WTC11 (cell line): ENCODE data around the gene SLC6A1. TPM values are rescaled to one million over a fixed set of nuclear protein-coding genes. Genes with fewer than 3 reads are reported as not detected.

ENCODE experiments used
- ATAC-seq: fragments of 200-7000 bp; cut with Tn5 transposase; 2 replicates; pipeline ENCODE4 v1.10.0; 2021; ENCODE audit warnings: mild to moderate bottlenecking, moderate library complexity
- CTCF ChIA-PET: fragments of 300-600 bp; sonication (Branson Sonifier 250); formaldehyde crosslinking; loops from one replicate; lab custom pipeline; 2021; ENCODE audit warnings: antibody characterized with exemption; lab: Charles Lee
- POLR2A ChIA-PET: fragments of 350-600 bp; sonication (Branson Sonifier 250); formaldehyde crosslinking; loops from one replicate; lab custom pipeline; 2021; ENCODE audit warnings: antibody characterized with exemption; lab: Charles Lee
- DNase-seq: peaks from one replicate; pipeline ENCODE4 v3.0.0; 2021; ENCODE audit warnings: low spot score
- H3K27ac Mint-ChIP-seq: 2 replicates; pipeline ENCODE4 v1.8.0; 2021; ENCODE audit warnings: mixed read lengths
- H3K27me3 Mint-ChIP-seq: 2 replicates; pipeline ENCODE4 v1.8.0; 2021; ENCODE audit warnings: low read depth, mild to moderate bottlenecking, moderate library complexity, mixed read lengths
- H3K36me3 Mint-ChIP-seq: 2 replicates; pipeline ENCODE4 v1.8.0; 2021; ENCODE audit warnings: mixed read lengths
- H3K4me1 Mint-ChIP-seq: 2 replicates; pipeline ENCODE4 v1.8.0; 2022; ENCODE audit warnings: mixed read lengths
- H3K4me3 Mint-ChIP-seq: 2 replicates; pipeline ENCODE4 v1.8.0; 2021; ENCODE audit warnings: mild to moderate bottlenecking, moderate library complexity, mixed read lengths
- H3K9me3 Mint-ChIP-seq: 2 replicates; pipeline ENCODE4 v1.8.0; 2021; ENCODE audit warnings: mixed read lengths
- ATF1 ChIP-seq: sonication (generic); formaldehyde crosslinking; IDR thresholded peaks from 2 replicates; pipeline ENCODE4 v1.8.1; 2023; ENCODE audit warnings: mild to moderate bottlenecking, moderate library complexity, missing genetic modification reagents
- ATF2 ChIP-seq: sonication (generic); formaldehyde crosslinking; IDR thresholded peaks from 2 replicates; pipeline ENCODE4 v1.8.1; 2022; ENCODE audit warnings: low read depth, missing genetic modification reagents, borderline replicate concordance
- CREB1 ChIP-seq: sonication (generic); formaldehyde crosslinking; IDR thresholded peaks from 2 replicates; pipeline ENCODE4 v1.8.0; 2023; ENCODE audit warnings: mild to moderate bottlenecking, missing genetic modification reagents
- E2F1 ChIP-seq: sonication (generic); formaldehyde crosslinking; IDR thresholded peaks from 2 replicates; pipeline ENCODE4 v1.8.0; 2022; ENCODE audit warnings: mild to moderate bottlenecking, missing genetic modification reagents
- FOXJ3 ChIP-seq: sonication (generic); formaldehyde crosslinking; IDR thresholded peaks from 2 replicates; pipeline ENCODE4 v1.9.0; 2021; ENCODE audit warnings: missing genetic modification reagents, mild to moderate bottlenecking, borderline replicate concordance
- FOXK1 ChIP-seq: sonication (generic); formaldehyde crosslinking; IDR thresholded peaks from 2 replicates; pipeline ENCODE4 v1.8.0; 2022; ENCODE audit warnings: mild to moderate bottlenecking, moderate library complexity, missing genetic modification reagents
- IRF1 ChIP-seq: sonication (generic); formaldehyde crosslinking; IDR thresholded peaks from 2 replicates; pipeline ENCODE4 v1.8.0; 2023; ENCODE audit warnings: missing genetic modification reagents
- NFE2L1 ChIP-seq: sonication (generic); formaldehyde crosslinking; IDR thresholded peaks from 2 replicates; pipeline ENCODE4 v1.8.1; 2023; ENCODE audit warnings: missing genetic modification reagents
- NR1H2 ChIP-seq: sonication (generic); formaldehyde crosslinking; IDR thresholded peaks from 2 replicates; pipeline ENCODE4 v1.9.0; 2021; ENCODE audit warnings: mild to moderate bottlenecking, moderate library complexity, missing genetic modification reagents
- NR2C2 ChIP-seq: sonication (generic); formaldehyde crosslinking; IDR thresholded peaks from 2 replicates; pipeline ENCODE4 v1.8.0; 2022; ENCODE audit warnings: mild to moderate bottlenecking, missing genetic modification reagents
- STAT6 ChIP-seq: sonication (generic); formaldehyde crosslinking; conservative IDR thresholded peaks from 2 replicates; pipeline ENCODE4 v1.8.1; 2023; ENCODE audit warnings: mild to moderate bottlenecking, low read depth, missing genetic modification reagents, moderate library complexity
- TCF7 ChIP-seq: sonication (generic); formaldehyde crosslinking; IDR thresholded peaks from 2 replicates; pipeline ENCODE4 v1.8.0; 2022; ENCODE audit warnings: mild to moderate bottlenecking, low read depth, missing genetic modification reagents, moderate library complexity
- TEAD4 ChIP-seq: sonication (generic); formaldehyde crosslinking; IDR thresholded peaks from 2 replicates; pipeline ENCODE4 v1.8.0; 2022; ENCODE audit warnings: mild to moderate bottlenecking, missing genetic modification reagents
- USF1 ChIP-seq: sonication (generic); formaldehyde crosslinking; IDR thresholded peaks from 2 replicates; pipeline ENCODE4 v1.8.0; 2022; ENCODE audit warnings: mild to moderate bottlenecking, missing genetic modification reagents
- ZBTB21 ChIP-seq: sonication (generic); formaldehyde crosslinking; IDR thresholded peaks from 2 replicates; pipeline ENCODE4 v1.8.1; 2023; ENCODE audit warnings: mild to moderate bottlenecking, missing genetic modification reagents, borderline replicate concordance
- ZNF121 ChIP-seq: sonication (generic); formaldehyde crosslinking; IDR thresholded peaks from 2 replicates; pipeline ENCODE4 v1.8.0; 2023; ENCODE audit warnings: missing genetic modification reagents
- ZNF219 ChIP-seq: sonication (generic); formaldehyde crosslinking; IDR thresholded peaks from 2 replicates; pipeline ENCODE4 v1.8.0; 2023; ENCODE audit warnings: missing genetic modification reagents, mild to moderate bottlenecking, borderline replicate concordance
- ZNF232 ChIP-seq: sonication (generic); formaldehyde crosslinking; IDR thresholded peaks from 2 replicates; pipeline ENCODE4 v1.8.0; 2022; ENCODE audit warnings: mild to moderate bottlenecking, missing genetic modification reagents
- ZNF281 ChIP-seq: sonication (generic); formaldehyde crosslinking; IDR thresholded peaks from 2 replicates; pipeline ENCODE4 v1.8.0; 2023; ENCODE audit warnings: mild to moderate bottlenecking, missing genetic modification reagents
- ZNF512 ChIP-seq: sonication (generic); formaldehyde crosslinking; IDR thresholded peaks from 2 replicates; pipeline ENCODE4 v1.8.1; 2022; ENCODE audit warnings: missing genetic modification reagents, borderline replicate concordance
- total RNA-seq: library from RNA; stranded (reverse); gene quantifications from 3 replicates; pipeline ENCODE4 v1.2.3, GENCODE V29; 2021

SLC6A1 gene
- total RNA-seq, 1 experiment from 2014 or later, result 0.72 TPM

GRCh38 chr3:11085093-11085840 is 92.7 kb downstream of the SLC6A1 start:
- DNase-seq, result no peak
- Mint-ChIP-seq H3K9me3 (0 out of 2 replicates have a peak, but pooled peaks cover 4% of the 10 kb centered on the region), H3K36me3 (no peaks in the 10 kb centered on the region)
- POLR2A ChIA-PET, result interaction anchor here (0.6 kb wide), 1 partner anchor 256 kb away, joined by 3 read pairs; no protein-coding TSS in a partner anchor
- no peak for TF ChIP-seq ZNF232 (CRISPR knock-in tag)
- TF ChIP-seq ZNF121, result no peak
- TF ChIP-seq ATF1 (CRISPR knock-in tag), result no peak
- TF ChIP-seq ZNF219 (CRISPR knock-in tag), result no peak
- no peak for TF ChIP-seq TEAD4 (CRISPR knock-in tag)
- no peak for TF ChIP-seq STAT6 (CRISPR knock-in tag)
- no peak for TF ChIP-seq IRF1
- TF ChIP-seq E2F1 (CRISPR knock-in tag), result no peak
- TF ChIP-seq NFE2L1, result no peak
- TF ChIP-seq CREB1, result no peak
- TF ChIP-seq, all 79 proteins: peak for 0
- ATAC-seq, result no peak
- Mint-ChIP-seq H3K27me3 (peaks cover 2% of the 10 kb centered on the region; the same call in 1 of the 2 replicates), H3K4me3 (no peak overlapping the region), H3K27ac (no peak overlapping the region), H3K4me1 (no peaks in the 10 kb centered on the region)
- CTCF ChIA-PET, result interaction anchor here (1.2 kb wide), 1 partner anchor 24 kb away, joined by 3 read pairs; no protein-coding TSS in a partner anchor

GRCh38 chr3:11086856-11087255 is 94.3 kb downstream of the SLC6A1 start:
- no peak overlapping the region for H3K27ac Mint-ChIP-seq
- CTCF ChIA-PET, result no interaction called here
- no peaks in the 10 kb centered on the region for H3K36me3 Mint-ChIP-seq
- DNase-seq (no peak), ATAC-seq (no peak)
- POLR2A ChIA-PET, result no interaction called here
- no peak overlapping the region for H3K4me3 Mint-ChIP-seq
- H3K9me3 Mint-ChIP-seq, result 0 out of 2 replicates have a peak, but pooled peaks cover under 1% of the 10 kb centered on the region
- H3K4me1 Mint-ChIP-seq, result no peaks in the 10 kb centered on the region
- no peaks in the 10 kb centered on the region for H3K27me3 Mint-ChIP-seq
- TF ChIP-seq ZNF512 (CRISPR knock-in tag) (no peak), ATF2 (CRISPR knock-in tag) (no peak), ZBTB21 (CRISPR knock-in tag) (no peak), NR1H2 (CRISPR knock-in tag) (no peak), NR2C2 (CRISPR knock-in tag) (no peak), ZNF281 (no peak), TCF7 (CRISPR knock-in tag) (no peak), NFE2L1 (no peak), FOXJ3 (no peak), FOXK1 (CRISPR knock-in tag) (no peak), ZNF121 (no peak), USF1 (CRISPR knock-in tag) (no peak)
